Panc1 (cell line): ENCODE results near the gene OASL. TPM values are rescaled to one million over a fixed set of nuclear protein-coding genes. Genes with fewer than 3 reads are reported as not detected.

Experiments used
- ATAC-seq: fragments of 200-7000 bp; cut with Tn5 transposase; 2 replicates; pipeline ENCODE4 v1.9.1; 2020; ENCODE audit warnings: mild to moderate bottlenecking, moderate library complexity
- BruUV-seq: library from RNA; stranded (reverse); fragments of 400-500 nt; replicated peaks from 2 replicates; lab custom pipeline; 2021; lab: Mats Ljungman, UMichigan
- CTCF ChIA-PET: fragments of 300-600 bp; sonication (Branson Sonifier 250); formaldehyde crosslinking; loops from one replicate; lab custom pipeline; 2022; ENCODE audit warnings: antibody characterized with exemption; lab: Charles Lee
- POLR2A ChIA-PET: fragments of 300-600 bp; sonication (Branson Sonifier 250); formaldehyde crosslinking; loops from one replicate; lab custom pipeline; 2022; ENCODE audit warnings: antibody characterized with exemption; lab: Charles Lee
- DNase-seq: peaks from one replicate; pipeline ENCODE4 v3.0.0-alpha.2; 2010; ENCODE audit warnings: low read depth, low spot score
- H3K27ac ChIP-seq: 2 replicates; pipeline ENCODE4 v1.5.1; 2011; ENCODE audit warnings: mild to moderate bottlenecking, low read length, inconsistent platforms
- H3K27me3 ChIP-seq: fragments of 200-500 bp; sonication (Bioruptor generic); 2 replicates; pipeline ENCODE4 v1.6.0; 2014; ENCODE audit warnings: low read length, inconsistent platforms; ENCODE audit not compliant: control insufficient read depth, insufficient read depth
- H3K36me3 ChIP-seq: fragments of 200-500 bp; sonication (Bioruptor generic); 2 replicates; pipeline ENCODE4 v1.5.1; 2014; ENCODE audit warnings: inconsistent platforms, mild to moderate bottlenecking, low read length, moderate library complexity; ENCODE audit not compliant: control insufficient read depth, insufficient read depth
- H3K4me1 ChIP-seq: 2 replicates; pipeline ENCODE4 v1.5.1; 2011; ENCODE audit warnings: inconsistent platforms, mild to moderate bottlenecking, low read length, moderate library complexity; ENCODE audit not compliant: control insufficient read depth, insufficient read depth
- H3K4me3 ChIP-seq, 2 experiments: 2 replicates each; pipeline ENCODE4 v1.5.1; 2011 to 2012; ENCODE audit warnings: low read depth in 2 of 2, low read length in 2 of 2, mild to moderate bottlenecking in 2 of 2, inconsistent platforms in 1 of 2, moderate library complexity in 1 of 2
- H3K9me3 ChIP-seq: fragments of 200-500 bp; sonication (Bioruptor generic); 2 replicates; pipeline ENCODE4 v1.5.1; 2014; ENCODE audit warnings: low read depth, mild to moderate bottlenecking, inconsistent platforms, low read length, moderate library complexity; ENCODE audit not compliant: control insufficient read depth, insufficient read depth
- POLR2AphosphoS5 ChIP-seq: IDR thresholded peaks from 2 replicates; pipeline ENCODE4 v1.6.1; 2012; ENCODE audit warnings: mild to moderate bottlenecking, low read depth, low read length, moderate library complexity
- SIN3A ChIP-seq: IDR thresholded peaks from 2 replicates; pipeline ENCODE4 v1.6.1; 2012; ENCODE audit warnings: low read depth, mild to moderate bottlenecking, low read length, moderate library complexity, borderline replicate concordance; ENCODE audit not compliant: insufficient read depth
- TCF7L2 ChIP-seq: IDR thresholded peaks from 2 replicates; pipeline ENCODE4 v1.6.1; 2011; ENCODE audit warnings: mild to moderate bottlenecking, low read depth, low read length, inconsistent platforms
- in situ Hi-C: cut with HindIII; loops from 2 replicates; pipeline ENCODE4 v1.10.0; 2016; ENCODE audit warnings: low sequenced_read_pairs, low pct_unique_long_range_greater_than_20kb
- intact Hi-C: fragments of 100-400 bp; cut with micrococcal nuclease; formaldehyde crosslinking; loops from one replicate; pipeline ENCODE4 v1.10.0; 2022; ENCODE audit not compliant: unreplicated experiment
- total RNA-seq: library from RNA; stranded (reverse); gene quantifications from one replicate; pipeline ENCODE4 v1.2.1, GENCODE V29; 2021; ENCODE audit not compliant: unreplicated experiment
- TF ChIP-seq, protein P1 (sequence below), 2 experiments: IDR thresholded peaks; 2 replicates each; pipeline ENCODE4 v1.6.1; 2011 to 2012; ENCODE audit warnings: low read depth in 2 of 2, control low read depth in 1 of 2, low read length in 1 of 2, mild to moderate bottlenecking in 1 of 2, moderate library complexity in 1 of 2; ENCODE audit not compliant: insufficient read depth in 1 of 2
- TF ChIP-seq, protein P2 (sequence below): fragments of 450-650 bp; IDR thresholded peaks from 2 replicates; pipeline ENCODE4 v1.5.1; 2017; ENCODE audit warnings: mild to moderate bottlenecking

Gene OASL
- total RNA-seq, 1 experiment from 2014 or later, result 21.1 TPM

DNA sequence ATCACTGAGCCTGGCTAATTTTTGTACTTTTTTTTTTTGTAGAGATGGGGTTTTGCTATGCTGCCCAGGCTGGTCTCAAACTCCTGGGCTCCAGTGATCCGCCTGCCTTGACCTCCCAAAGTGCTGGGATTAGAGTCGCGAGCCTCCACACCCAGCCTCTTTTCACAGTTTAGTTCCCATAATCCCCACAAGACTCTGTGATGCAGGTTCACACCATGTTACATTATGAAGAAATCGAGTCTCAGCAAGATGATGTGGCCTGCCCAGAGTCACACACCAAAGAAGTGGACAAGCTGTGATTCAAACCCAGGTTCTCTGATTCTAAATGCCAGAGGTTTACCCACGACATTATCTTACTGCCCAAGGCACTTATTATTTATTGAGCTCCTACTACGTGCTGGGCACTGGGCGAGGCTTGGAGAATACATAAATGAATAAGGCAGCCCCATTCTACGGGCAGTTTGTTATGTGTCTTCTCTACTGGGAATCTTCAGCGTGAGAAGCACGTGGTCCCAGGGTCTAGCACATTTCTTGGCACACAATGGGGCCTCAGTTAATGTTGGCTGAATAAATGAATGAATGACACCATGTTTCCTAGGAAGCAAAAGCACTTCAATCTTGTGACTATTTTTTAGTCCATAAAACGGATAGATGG lies 23.5 kb upstream of the OASL start:
- Histone ChIP-seq H3K4me1 (peaks cover 4% of the 10 kb centered on the region; the same call in 1 of the 2 replicates), H3K27me3 (peaks cover 3% of the 10 kb centered on the region; the same call in 1 of the 2 replicates), H3K4me3 (no peak overlapping the region), H3K36me3 (no peaks in the 10 kb centered on the region), H3K27ac (no peak overlapping the region), H3K9me3 (no peaks in the 10 kb centered on the region)
- DNase-seq (no peak), ATAC-seq (no peak)
- POLR2A ChIA-PET, result no interaction called here
- CTCF ChIA-PET, result interaction anchor here (0.5 kb wide), 1 partner anchor 456 kb away, joined by 3 read pairs; no protein-coding TSS in a partner anchor
- intact Hi-C loops, result no loop called here
- BruUV-seq, result no TSS peak
- in situ Hi-C loops, result no loop called here
- TF ChIP-seq POLR2AphosphoS5, result no peak
- no peak for TF ChIP-seq TCF7L2
- TF ChIP-seq, protein P1, sequence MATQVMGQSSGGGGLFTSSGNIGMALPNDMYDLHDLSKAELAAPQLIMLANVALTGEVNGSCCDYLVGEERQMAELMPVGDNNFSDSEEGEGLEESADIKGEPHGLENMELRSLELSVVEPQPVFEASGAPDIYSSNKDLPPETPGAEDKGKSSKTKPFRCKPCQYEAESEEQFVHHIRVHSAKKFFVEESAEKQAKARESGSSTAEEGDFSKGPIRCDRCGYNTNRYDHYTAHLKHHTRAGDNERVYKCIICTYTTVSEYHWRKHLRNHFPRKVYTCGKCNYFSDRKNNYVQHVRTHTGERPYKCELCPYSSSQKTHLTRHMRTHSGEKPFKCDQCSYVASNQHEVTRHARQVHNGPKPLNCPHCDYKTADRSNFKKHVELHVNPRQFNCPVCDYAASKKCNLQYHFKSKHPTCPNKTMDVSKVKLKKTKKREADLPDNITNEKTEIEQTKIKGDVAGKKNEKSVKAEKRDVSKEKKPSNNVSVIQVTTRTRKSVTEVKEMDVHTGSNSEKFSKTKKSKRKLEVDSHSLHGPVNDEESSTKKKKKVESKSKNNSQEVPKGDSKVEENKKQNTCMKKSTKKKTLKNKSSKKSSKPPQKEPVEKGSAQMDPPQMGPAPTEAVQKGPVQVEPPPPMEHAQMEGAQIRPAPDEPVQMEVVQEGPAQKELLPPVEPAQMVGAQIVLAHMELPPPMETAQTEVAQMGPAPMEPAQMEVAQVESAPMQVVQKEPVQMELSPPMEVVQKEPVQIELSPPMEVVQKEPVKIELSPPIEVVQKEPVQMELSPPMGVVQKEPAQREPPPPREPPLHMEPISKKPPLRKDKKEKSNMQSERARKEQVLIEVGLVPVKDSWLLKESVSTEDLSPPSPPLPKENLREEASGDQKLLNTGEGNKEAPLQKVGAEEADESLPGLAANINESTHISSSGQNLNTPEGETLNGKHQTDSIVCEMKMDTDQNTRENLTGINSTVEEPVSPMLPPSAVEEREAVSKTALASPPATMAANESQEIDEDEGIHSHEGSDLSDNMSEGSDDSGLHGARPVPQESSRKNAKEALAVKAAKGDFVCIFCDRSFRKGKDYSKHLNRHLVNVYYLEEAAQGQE (IDR thresholded peaks at IDR 0.05; ENCODE audit: insufficient read depth in 1 of 2, low read depth in 2 of 2, low read length in 1 of 2), result no peak
- no peak for TF ChIP-seq SIN3A
- TF ChIP-seq, protein P2, sequence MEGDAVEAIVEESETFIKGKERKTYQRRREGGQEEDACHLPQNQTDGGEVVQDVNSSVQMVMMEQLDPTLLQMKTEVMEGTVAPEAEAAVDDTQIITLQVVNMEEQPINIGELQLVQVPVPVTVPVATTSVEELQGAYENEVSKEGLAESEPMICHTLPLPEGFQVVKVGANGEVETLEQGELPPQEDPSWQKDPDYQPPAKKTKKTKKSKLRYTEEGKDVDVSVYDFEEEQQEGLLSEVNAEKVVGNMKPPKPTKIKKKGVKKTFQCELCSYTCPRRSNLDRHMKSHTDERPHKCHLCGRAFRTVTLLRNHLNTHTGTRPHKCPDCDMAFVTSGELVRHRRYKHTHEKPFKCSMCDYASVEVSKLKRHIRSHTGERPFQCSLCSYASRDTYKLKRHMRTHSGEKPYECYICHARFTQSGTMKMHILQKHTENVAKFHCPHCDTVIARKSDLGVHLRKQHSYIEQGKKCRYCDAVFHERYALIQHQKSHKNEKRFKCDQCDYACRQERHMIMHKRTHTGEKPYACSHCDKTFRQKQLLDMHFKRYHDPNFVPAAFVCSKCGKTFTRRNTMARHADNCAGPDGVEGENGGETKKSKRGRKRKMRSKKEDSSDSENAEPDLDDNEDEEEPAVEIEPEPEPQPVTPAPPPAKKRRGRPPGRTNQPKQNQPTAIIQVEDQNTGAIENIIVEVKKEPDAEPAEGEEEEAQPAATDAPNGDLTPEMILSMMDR, result no peak

DNA sequence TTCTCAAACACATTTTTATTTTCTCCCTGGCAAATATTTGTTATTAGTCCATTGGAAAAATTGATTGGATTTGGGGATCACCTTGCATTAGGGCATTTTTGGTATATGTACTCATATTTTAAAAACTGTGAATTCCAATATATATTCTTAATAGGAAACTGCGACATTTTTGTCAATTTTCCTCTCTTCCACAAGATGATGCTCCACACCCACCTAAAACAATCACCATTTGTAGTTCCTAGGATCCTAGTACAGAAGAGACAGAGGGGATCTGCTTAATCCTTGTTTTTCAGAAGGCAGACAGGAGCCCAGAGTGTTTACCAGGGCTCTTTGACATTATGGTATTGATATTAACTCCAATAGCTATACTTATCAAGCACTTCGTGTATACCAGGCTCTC lies 22.8 kb upstream of the OASL start:
- Histone ChIP-seq H3K4me3 (no peak overlapping the region), H3K36me3 (no peaks in the 10 kb centered on the region), H3K4me1 (peaks cover 4% of the 10 kb centered on the region; the same call in 1 of the 2 replicates), H3K27ac (no peak overlapping the region), H3K27me3 (peaks cover 3% of the 10 kb centered on the region; the same call in 1 of the 2 replicates), H3K9me3 (no peaks in the 10 kb centered on the region)
- intact Hi-C loops (loop anchor here (2.0 kb wide), 1 partner anchor 35 kb away; no protein-coding TSS in a partner anchor), in situ Hi-C loops (no loop called here)
- ATAC-seq (no peak), DNase-seq (no peak)
- no peak for TF ChIP-seq TCF7L2
- TF ChIP-seq, protein P2, result peak; percentile 63; the same call in 1 of the 2 replicates
- BruUV-seq, result no TSS peak
- CTCF ChIA-PET, result interaction anchor here (0.5 kb wide), 1 partner anchor 33 kb away, joined by 7 read pairs; no protein-coding TSS in a partner anchor
- POLR2A ChIA-PET, result no interaction called here
